Activated CD8-positive, alpha-beta T cell treated with anti-CD3 and anti-CD28 coated beads, Interleukin-2, amount 10 ng/mL, durations not matched to agents 7 days and 5 days (primary cell): ENCODE measurements around the gene CDX4. TPM values are rescaled to one million over a fixed set of nuclear protein-coding genes. Genes with fewer than 3 reads are reported as not detected.
"Not testable (repeated sequence)": the region's sequence is repeated elsewhere in the genome, so short reads cannot be mapped to it uniquely, and the experiment has no call there.

Source experiments
- ATAC-seq: fragments of 150-1000 bp; cut with Tn5 transposase; one replicate; pipeline ENCODE4 v1.10.0; 2021; ENCODE audit warnings: moderate library complexity
- CTCF ChIA-PET: fragments of 350-600 bp; sonication (Branson Sonifier 250); formaldehyde crosslinking; loops from one replicate; lab custom pipeline; 2021; ENCODE audit warnings: antibody characterized with exemption; lab: Charles Lee
- POLR2A ChIA-PET: fragments of 350-600 bp; sonication (Branson Sonifier 250); formaldehyde crosslinking; loops from one replicate; lab custom pipeline; 2021; ENCODE audit warnings: antibody characterized with exemption; lab: Charles Lee
- DNase-seq: peaks from one replicate; pipeline ENCODE4 v3.0.0-alpha.2; 2020
- H3K27ac Mint-ChIP-seq: one replicate; pipeline ENCODE4 v1.8.0; 2021; ENCODE audit warnings: mild to moderate bottlenecking, mixed read lengths
- H3K27me3 Mint-ChIP-seq: one replicate; pipeline ENCODE4 v1.8.0; 2021; ENCODE audit warnings: low read depth, mixed read lengths
- H3K36me3 Mint-ChIP-seq: one replicate; pipeline ENCODE4 v1.8.0; 2021; ENCODE audit warnings: low read depth, mixed read lengths
- H3K4me1 Mint-ChIP-seq: one replicate; pipeline ENCODE4 v1.8.0; 2021; ENCODE audit warnings: low read depth, mixed read lengths
- H3K4me3 Mint-ChIP-seq: one replicate; pipeline ENCODE4 v1.8.0; 2021; ENCODE audit warnings: mild to moderate bottlenecking, mixed read lengths
- H3K9me3 Mint-ChIP-seq: one replicate; pipeline ENCODE4 v1.8.0; 2022; ENCODE audit warnings: mixed read lengths; ENCODE audit not compliant: insufficient read depth
- total RNA-seq, 2 experiments: library from RNA; stranded (reverse); gene quantifications; one replicate each; pipeline ENCODE4 v1.2.3, GENCODE V29; 2021

CDX4 gene
- total RNA-seq, 2 experiments from 2014 or later, result not detected

- H3K27ac Mint-ChIP-seq, result no peak overlapping the region
- H3K27me3 Mint-ChIP-seq, result no peaks in the 10 kb centered on the region
Measured at GRCh38 chrX:73490661-73491060, 43.8 kb downstream of the CDX4 start.

GRCh38 chrX:73492178-73492577, 45.3 kb downstream of the CDX4 start:
- ATAC-seq, CTCF ChIA-PET, H3K36me3 Mint-ChIP-seq, H3K4me3 Mint-ChIP-seq, H3K9me3 Mint-ChIP-seq, H3K27me3 Mint-ChIP-seq, H3K4me1 Mint-ChIP-seq, POLR2A ChIA-PET, DNase-seq, H3K27ac Mint-ChIP-seq: not testable (repeated sequence)

More at GRCh38 chrX:73490661-73491060, 43.8 kb downstream of the CDX4 start:
- Mint-ChIP-seq H3K36me3 (no peaks in the 10 kb centered on the region), H3K4me3 (no peak overlapping the region), H3K9me3 (no peaks in the 10 kb centered on the region), H3K4me1 (no peaks in the 10 kb centered on the region)
- ChIA-PET POLR2A (no interaction called here), CTCF (no interaction called here)
- ATAC-seq (no peak), DNase-seq (no peak)

Other genes starting within 250 kb of the CDX4 start
- 1 to 10 TPM in 1 of 2 experiments, under 1 TPM in 1; 0.81 to 1.0 TPM for gene NAP1L2, start 232.2 kb upstream of the CDX4 start, total RNA-seq
- gene CHIC1, start 116.1 kb downstream of the CDX4 start, total RNA-seq, result 1 to 10 TPM; 3.6 to 5.0 TPM